SH-SY5Y (cell line): ENCODE results near the gene KRT17.

Experiments used
- GATA2 ChIP-seq: IDR thresholded peaks from 2 replicates; pipeline ENCODE4 v1.6.1; 2011; ENCODE audit warnings: mild to moderate bottlenecking, low read depth, low read length
- GATA3 ChIP-seq: IDR thresholded peaks from 2 replicates; pipeline ENCODE4 v1.6.1; 2011; ENCODE audit warnings: low read depth, mild to moderate bottlenecking, low read length, moderate library complexity

GRCh38 chr17:41666237-41666641 lies 41.9 kb upstream of the KRT17 start:
- TF ChIP-seq GATA3 (no peak), GATA2 (no peak)
